ENCODE data around the gene PPP1R9B.

- TF ChIP-seq CTCF (IDR thresholded peaks at IDR 0.05; ENCODE audit: low read depth, low read length) (no peak), EZH2phosphoT487 (IDR thresholded peaks at IDR 0.05; ENCODE audit: low read depth) (no peak)
Measured at GRCh38 chr17:50167371-50167770, 16.9 kb upstream of the PPP1R9B start.

All from OCI-LY3 (cell line).